ENCODE data around the gene RFPL4AL1.
"Not testable (repeated sequence)": the region's sequence is repeated elsewhere in the genome, so short reads cannot be mapped to it uniquely, and the experiment has no call there.

RFPL4AL1 gene

GRCh38 chr19:55768818-55769217 lies at the start of gene RFPL4AL1:
TSS of gene RFPL4AL1 (plus strand) at chr19:55769118. CDS start at chr19:55771805, 2,687 bp downstream.
- DNase-seq (ENCODE audit: low spot score): not testable (repeated sequence)

- DNase-seq (ENCODE audit: low spot score): no peak
Measured at GRCh38 chr19:55720214-55720746, 48.6 kb upstream of the RFPL4AL1 start.

GRCh38 chr19:55720801-55721200 lies 48.1 kb upstream of the RFPL4AL1 start:
- DNase-seq (ENCODE audit: low spot score): no peak

- DNase-seq (ENCODE audit: low spot score): no peak
Measured at GRCh38 chr19:55723491-55723890, 45.4 kb upstream of the RFPL4AL1 start.

GRCh38 chr19:55730378-55730777 lies 38.5 kb upstream of the RFPL4AL1 start:
- DNase-seq (ENCODE audit: low spot score): not testable (repeated sequence)

GRCh38 chr19:55738302-55738701 lies 30.6 kb upstream of the RFPL4AL1 start, which contains the start of gene NLRP9:
TSS of gene NLRP9 (minus strand) at chr19:55738402. CDS start at chr19:55738374, 28 bp downstream.
- no peak for DNase-seq (ENCODE audit: low spot score)

- DNase-seq (ENCODE audit: low spot score): no peak
Measured at GRCh38 chr19:55750715-55751114, 18.2 kb upstream of the RFPL4AL1 start.

GRCh38 chr19:55753401-55753800 lies 15.5 kb upstream of the RFPL4AL1 start:
- DNase-seq (ENCODE audit: low spot score): no peak

- not testable (repeated sequence) for DNase-seq (ENCODE audit: low spot score)
Measured at GRCh38 chr19:55756808-55757207, 12.1 kb upstream of the RFPL4AL1 start.

- DNase-seq (ENCODE audit: low spot score): not testable (repeated sequence)
Measured at GRCh38 chr19:55758797-55759196, 10.1 kb upstream of the RFPL4AL1 start, which contains the start of gene RFPL4A. TSS of gene RFPL4A (plus strand) at chr19:55759097. CDS start at chr19:55761801, 2,704 bp downstream.

- DNase-seq (ENCODE audit: low spot score): no peak
Measured at GRCh38 chr19:55766466-55766865, 2.5 kb upstream of the RFPL4AL1 start.

GRCh38 chr19:55769632-55770031 lies 714 bp downstream of the RFPL4AL1 start:
- DNase-seq (ENCODE audit: low spot score): not testable (repeated sequence)

GRCh38 chr19:55777528-55777927 lies 8.6 kb downstream of the RFPL4AL1 start:
- DNase-seq (ENCODE audit: low spot score): no peak

- no peak for DNase-seq (ENCODE audit: low spot score)
Measured at GRCh38 chr19:55778331-55778730, 9.4 kb downstream of the RFPL4AL1 start.

GRCh38 chr19:55781112-55781511 lies 12.2 kb downstream of the RFPL4AL1 start:
- no peak for DNase-seq (ENCODE audit: low spot score)

GRCh38 chr19:55795021-55795420 lies 26.1 kb downstream of the RFPL4AL1 start:
- DNase-seq (ENCODE audit: low spot score): no peak

GRCh38 chr19:55801416-55801815 lies 32.5 kb downstream of the RFPL4AL1 start:
- no peak for DNase-seq (ENCODE audit: low spot score)

GRCh38 chr19:55802281-55802680 lies 33.4 kb downstream of the RFPL4AL1 start:
- no peak for DNase-seq (ENCODE audit: low spot score)

- peak; percentile 46 for DNase-seq (ENCODE audit: low spot score)
Measured at GRCh38 chr19:55809381-55810058, 40.6 kb downstream of the RFPL4AL1 start.

GRCh38 chr19:55811340-55811739 lies 42.4 kb downstream of the RFPL4AL1 start:
- no peak for DNase-seq (ENCODE audit: low spot score)

- DNase-seq (ENCODE audit: low spot score): no peak
Measured at GRCh38 chr19:55812449-55812848, 43.5 kb downstream of the RFPL4AL1 start.

- no peak for DNase-seq (ENCODE audit: low spot score)
Measured at GRCh38 chr19:55813906-55814305, 45.0 kb downstream of the RFPL4AL1 start.

GRCh38 chr19:55820037-55820436 lies 51.1 kb downstream of the RFPL4AL1 start:
- DNase-seq (ENCODE audit: low spot score): no peak
